Left colon (tissue), 2 donors: Measurements from ENCODE around the gene NAALADL2. TPM values are rescaled to one million over a fixed set of nuclear protein-coding genes. Genes with fewer than 3 reads are reported as not detected.
"Not testable (repeated sequence)": the region's sequence is repeated elsewhere in the genome, so short reads cannot be mapped to it uniquely, and the experiment has no call there.

Experiments
- ATAC-seq: fragments of 200-7000 bp; cut with Tn5 transposase; one replicate; pipeline ENCODE4 v1.9.1; 2020; ENCODE audit warnings: mild to moderate bottlenecking, moderate library complexity
- DNase-seq, 2 donors: peaks; one replicate each; pipeline ENCODE4 v3.0.0-alpha.2; 2020
- intact Hi-C, 2 donors: fragments of 100-400 bp; cut with DNase I in 1 of 2; cut with micrococcal nuclease in 1 of 2; formaldehyde crosslinking; loops; one replicate each; pipeline versions ENCODE4 v1.11.2 to v1.14.0; 2022; cut with DNase I, micrococcal nuclease
- total RNA-seq, 2 donors: library from RNA; stranded (reverse); fragmentation: NEBNext Ultra II Directional; extraction: Animal tissue kit (Norgen Biotek cat#: 25700); gene quantifications; one replicate each; pipeline ENCODE4 v1.2.1, GENCODE V29; 2021
- donor health status: DM: no; HTN: no; CAD: no.
- donor health status: DM: yes; HTN: yes; CAD: no.

Gene NAALADL2
- total RNA-seq, 2 donors from 2014 or later = 20.7 to 21.1 TPM

GRCh38 chr3:175770426-175770825 lies 911.3 kb downstream of the NAALADL2 start:
- intact Hi-C loops = no loop called here
- no peak for ATAC-seq

GRCh38 chr3:175777495-175777894 lies 918.4 kb downstream of the NAALADL2 start:
- intact Hi-C loops = no loop called here
- no peak for DNase-seq
- peak; percentile 90 for ATAC-seq

More at GRCh38 chr3:175770426-175770825, 911.3 kb downstream of the NAALADL2 start:
- DNase-seq = no peak

DNA sequence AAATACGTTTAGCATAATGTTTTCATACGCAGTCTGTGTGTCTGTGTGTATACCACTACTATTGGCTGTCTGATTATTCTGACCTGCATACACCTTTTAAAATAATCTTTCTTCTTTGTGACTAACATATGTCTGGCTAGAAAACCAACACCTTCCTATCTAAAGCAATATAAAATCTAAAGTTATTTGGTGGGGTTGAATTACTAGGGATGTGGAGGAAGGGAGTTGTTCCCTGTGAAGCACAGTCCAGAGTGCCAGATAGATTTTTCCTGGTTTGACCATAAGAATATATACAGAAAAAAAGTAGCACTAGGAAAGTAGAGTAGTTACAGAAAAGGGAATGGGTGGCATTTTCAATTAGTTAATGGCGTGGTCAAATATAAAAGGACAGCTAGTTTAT lies 918.8 kb downstream of the NAALADL2 start:
- DNase-seq (no peak), ATAC-seq (peak; percentile 93)
- intact Hi-C loops = no loop called here

GRCh38 chr3:175778994-175779393 lies 919.9 kb downstream of the NAALADL2 start:
- intact Hi-C loops = no loop called here
- no peak for DNase-seq
- ATAC-seq = peak; percentile 46

- DNase-seq, intact Hi-C loops, ATAC-seq: not testable (repeated sequence)
Observed at GRCh38 chr3:175787109-175787508, 928.0 kb downstream of the NAALADL2 start.

GRCh38 chr3:175792245-175792644 lies 933.1 kb downstream of the NAALADL2 start:
- DNase-seq (no peak), ATAC-seq (no peak)
- intact Hi-C loops = no loop called here

- DNase-seq (no peak), ATAC-seq (no peak)
- intact Hi-C loops = no loop called here
Observed at GRCh38 chr3:175798326-175798725, 939.2 kb downstream of the NAALADL2 start.

- DNase-seq = no peak
- intact Hi-C loops = no loop called here
- ATAC-seq = no peak
Observed at GRCh38 chr3:175805825-175806224, 946.7 kb downstream of the NAALADL2 start.

DNA sequence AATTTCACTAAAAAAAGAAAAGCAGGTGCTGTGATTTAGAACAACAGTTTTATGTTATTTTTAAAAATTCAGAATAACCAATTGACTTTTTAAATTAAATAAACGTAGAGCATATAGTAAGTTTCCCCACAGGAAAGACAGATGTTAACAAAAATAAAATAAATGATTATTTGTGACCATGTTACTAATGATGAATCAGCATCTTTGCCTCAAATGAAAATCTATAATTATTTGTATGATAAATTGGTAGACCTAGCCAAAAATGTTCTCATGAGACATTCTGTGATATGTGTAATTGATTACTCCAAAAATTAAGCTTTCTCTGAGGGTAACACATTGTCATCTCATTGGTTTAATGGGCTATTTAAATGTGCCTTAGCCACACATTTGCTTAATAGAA lies 948.0 kb downstream of the NAALADL2 start:
- ATAC-seq = no peak
- DNase-seq = no peak
- intact Hi-C loops = no loop called here

DNA sequence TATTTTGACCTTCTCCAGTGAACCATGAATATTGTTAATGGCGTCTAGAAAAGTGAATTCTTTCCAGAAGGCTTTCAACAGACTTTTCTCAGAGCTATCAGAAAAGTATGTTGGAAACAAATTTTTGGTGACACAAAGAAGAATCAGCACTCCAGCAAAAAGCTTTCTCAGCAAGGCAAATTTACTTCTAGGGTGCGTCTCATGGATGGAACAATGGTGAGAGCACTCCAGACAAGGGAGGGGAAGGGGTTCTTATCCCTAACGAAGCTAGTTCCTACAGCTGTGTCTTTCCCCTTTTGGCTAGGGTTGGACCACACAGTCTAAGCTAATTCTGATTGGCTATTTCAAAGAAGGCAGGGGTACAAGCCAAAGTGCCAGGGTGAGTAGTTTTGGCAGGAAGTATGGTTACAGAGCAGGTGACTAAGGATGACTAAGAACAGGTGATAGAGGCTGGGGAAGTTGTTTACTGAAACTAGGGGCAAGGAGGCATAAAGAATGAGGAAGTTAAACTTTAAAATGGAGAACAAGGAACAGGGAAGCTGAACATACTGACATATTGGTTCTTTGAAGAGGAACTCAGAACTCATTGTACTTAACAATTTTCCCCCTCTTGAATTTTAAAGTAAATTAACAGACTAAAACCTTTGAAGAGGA lies 959.8 kb downstream of the NAALADL2 start:
- no peak for DNase-seq
- intact Hi-C loops = no loop called here
- peak; percentile 36 for ATAC-seq

- DNase-seq, intact Hi-C loops, ATAC-seq: not testable (repeated sequence)
Observed at GRCh38 chr3:175822766-175823491, 963.8 kb downstream of the NAALADL2 start.

DNA sequence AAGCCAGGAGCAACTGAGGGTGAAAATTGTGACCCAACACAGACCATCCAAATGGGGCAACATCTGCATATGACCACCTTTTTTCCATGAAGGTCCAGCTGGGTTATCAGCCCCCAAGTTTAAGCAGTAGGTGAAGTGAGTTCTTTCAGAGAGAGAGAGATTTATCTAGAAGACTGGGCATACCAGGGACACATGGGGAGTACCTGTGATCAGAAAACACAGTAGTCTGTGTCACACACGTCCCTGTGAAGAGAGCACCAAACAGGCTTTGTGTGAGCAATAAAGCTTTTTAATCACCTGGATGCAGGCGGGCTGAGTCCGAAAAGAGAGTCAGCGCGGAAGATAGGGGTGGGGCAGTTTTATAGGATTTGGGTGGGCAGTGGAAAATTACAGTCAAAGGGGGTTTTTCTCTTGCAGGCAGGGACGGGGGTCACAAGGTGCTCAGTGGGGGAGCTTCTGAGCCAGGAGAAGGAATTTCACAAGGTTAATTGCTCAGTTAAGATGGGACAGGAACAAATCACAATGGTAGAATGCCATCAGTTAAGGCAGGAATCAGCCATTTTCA lies 966.0 kb downstream of the NAALADL2 start:
- ATAC-seq, intact Hi-C loops, DNase-seq: not testable (repeated sequence)

- intact Hi-C loops = no loop called here
- DNase-seq (no peak), ATAC-seq (no peak)
Observed at GRCh38 chr3:175826759-175827158, 967.6 kb downstream of the NAALADL2 start.

DNA sequence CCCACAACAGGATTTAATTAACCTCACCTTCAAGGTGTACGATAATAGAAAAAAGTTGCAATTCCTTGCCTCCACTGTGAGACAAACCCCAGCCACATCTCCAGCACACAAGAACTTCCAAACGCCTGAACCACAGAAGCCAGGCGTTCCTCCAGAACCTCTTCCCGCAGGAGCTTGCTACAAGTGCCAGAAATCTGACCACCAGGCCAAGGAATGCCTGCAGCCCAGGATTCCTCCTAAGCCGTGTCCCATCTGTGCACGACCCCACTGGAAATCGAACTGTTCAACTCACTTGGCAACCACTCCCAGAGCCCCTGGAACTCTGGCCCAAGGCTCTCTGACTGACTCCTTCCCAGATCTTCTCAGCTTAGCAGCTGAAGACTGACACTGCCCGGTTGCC lies 970.7 kb downstream of the NAALADL2 start:
- DNase-seq, intact Hi-C loops, ATAC-seq: not testable (repeated sequence)

- not testable (repeated sequence) for DNase-seq, ATAC-seq
Observed at GRCh38 chr3:175835763-175836162, 976.6 kb downstream of the NAALADL2 start.

GRCh38 chr3:175836617-175837016 lies 977.5 kb downstream of the NAALADL2 start:
- intact Hi-C loops = no loop called here
- no peak for ATAC-seq

More at GRCh38 chr3:175835763-175836162, 976.6 kb downstream of the NAALADL2 start:
- intact Hi-C loops = not testable (repeated sequence)

DNA sequence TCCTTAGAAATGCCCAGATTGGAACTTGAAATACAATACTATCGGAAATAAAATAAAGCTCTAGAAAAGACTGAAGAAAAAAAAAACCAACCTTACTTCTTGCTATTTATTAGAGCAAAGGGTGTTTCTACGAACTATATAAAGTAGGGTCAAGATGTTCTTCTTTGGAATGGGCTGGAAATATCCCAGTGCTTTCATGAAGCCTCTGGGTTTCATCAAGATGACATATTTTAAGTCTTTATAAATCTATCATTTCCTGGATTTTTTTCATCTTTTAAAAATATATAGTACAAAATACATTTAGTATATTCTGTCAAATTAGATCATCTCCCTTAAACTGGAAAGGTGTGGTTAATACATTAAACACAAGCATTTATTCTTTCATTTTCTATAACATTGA lies 978.8 kb downstream of the NAALADL2 start:
- intact Hi-C loops = no loop called here
- DNase-seq (no peak), ATAC-seq (no peak)

More at GRCh38 chr3:175836617-175837016, 977.5 kb downstream of the NAALADL2 start:
- no peak for DNase-seq

GRCh38 chr3:175839366-175840005 lies 980.4 kb downstream of the NAALADL2 start:
- no peak for ATAC-seq
- DNase-seq = no peak
- intact Hi-C loops = no loop called here

DNA sequence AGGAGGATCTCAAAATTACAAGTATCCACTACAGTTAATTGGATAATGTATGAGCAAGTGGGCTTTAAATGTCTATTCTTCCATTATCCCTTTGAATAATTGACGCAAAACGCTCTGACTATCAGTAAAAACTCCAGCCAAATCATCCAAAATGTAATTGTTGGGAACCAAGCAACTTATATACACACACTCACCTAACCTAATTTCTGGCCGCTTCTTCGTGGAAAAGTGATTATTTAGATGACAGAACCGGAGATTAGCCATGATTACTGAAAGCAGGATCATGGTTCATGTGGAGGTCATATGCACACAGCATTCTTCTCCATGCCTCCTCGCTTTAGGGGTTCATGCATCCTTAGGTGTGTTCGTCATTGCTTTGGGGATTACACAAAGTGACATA lies 992.4 kb downstream of the NAALADL2 start:
- no peak for DNase-seq
- no peak for ATAC-seq
- intact Hi-C loops = no loop called here
